HG03139 (cell line): ENCODE measurements around the gene GIMAP7.

Experiments used
- ATAC-seq: cut with Tn5 transposase; IDR thresholded peaks from one replicate; pipeline ENCODE4 v1.9.1; 2021; ENCODE audit not compliant: unreplicated experiment

Gene GIMAP7

GRCh38 chr7:150568714-150569113 lies 54.0 kb downstream of the GIMAP7 start:
- no peak for ATAC-seq

GRCh38 chr7:150569245-150569955 lies 54.7 kb downstream of the GIMAP7 start:
- ATAC-seq = no peak
